HEK293 (cell line): ENCODE data around the gene SETD1A.

Experiments used
- CTCF ChIA-PET: fragments of 350-600 bp; formaldehyde crosslinking; extraction: SDS; loops from one replicate; lab custom pipeline; 2021; ENCODE audit warnings: antibody characterized with exemption; lab: Yijun Ruan, JAX
- POLR2A ChIA-PET: fragments of 300-600 bp; formaldehyde crosslinking; extraction: SDS; loops from one replicate; lab custom pipeline; 2020; ENCODE audit warnings: antibody characterized with exemption, inconsistent platforms; lab: Yijun Ruan, JAX
- H3K27ac ChIP-seq: fragments of 200-500 bp; sonication (Bioruptor generic); 2 replicates; pipeline ENCODE4 v1.5.1; 2014; ENCODE audit warnings: low read depth, low read length, control low read depth, inconsistent platforms; ENCODE audit errors: extremely low read depth
- H3K36me3 ChIP-seq, 2 experiments: fragments of 200-500 bp in 1 of 2; sonication (Bioruptor generic) in 1 of 2; 1 replicate in 1 of 2; 2 replicates in 1 of 2; pipeline ENCODE4 v1.5.1; 2014 to 2017; ENCODE audit warnings: inconsistent platforms in 2 of 2, low read length in 2 of 2; ENCODE audit not compliant: control insufficient read depth in 2 of 2, insufficient read depth in 1 of 2
- H3K4me1 ChIP-seq: fragments of 200-500 bp; sonication (Bioruptor generic); 2 replicates; pipeline ENCODE4 v1.5.1; 2014; ENCODE audit warnings: mild to moderate bottlenecking, low read length, inconsistent platforms; ENCODE audit not compliant: control insufficient read depth, insufficient read depth
- H3K4me3 ChIP-seq: 2 replicates; pipeline ENCODE4 v1.5.1; 2011; ENCODE audit warnings: low read depth, mild to moderate bottlenecking, control low read depth, low read length, moderate library complexity
- H3K9me3 ChIP-seq: fragments of 200-500 bp; sonication (Bioruptor generic); 2 replicates; pipeline ENCODE4 v1.5.1; 2014; ENCODE audit warnings: low read depth, low read length, inconsistent platforms; ENCODE audit not compliant: control insufficient read depth, insufficient read depth
- ZFHX2 ChIP-seq: fragments of 450-650 bp; formaldehyde crosslinking; conservative IDR thresholded peaks from 2 replicates; pipeline ENCODE4 v1.5.1; 2016; ENCODE audit warnings: missing biosample characterization, missing genetic modification characterization
- ZFP3 ChIP-seq: fragments of 450-650 bp; formaldehyde crosslinking; IDR thresholded peaks from 2 replicates; pipeline ENCODE4 v1.5.1; 2016; ENCODE audit warnings: low read depth, missing biosample characterization, missing genetic modification characterization
- ZNF121 ChIP-seq: fragments of 450-650 bp; formaldehyde crosslinking; IDR thresholded peaks from 2 replicates; pipeline ENCODE4 v1.5.1; 2016; ENCODE audit warnings: missing biosample characterization, missing genetic modification characterization
- ZNF16 ChIP-seq: fragments of 450-650 bp; formaldehyde crosslinking; IDR thresholded peaks from 2 replicates; pipeline ENCODE4 v1.5.1; 2016; ENCODE audit warnings: low read depth, missing biosample characterization, missing genetic modification characterization
- ZNF174 ChIP-seq: fragments of 450-650 bp; formaldehyde crosslinking; IDR thresholded peaks from 2 replicates; pipeline ENCODE4 v1.5.0; 2017; ENCODE audit warnings: missing biosample characterization, mild to moderate bottlenecking, missing genetic modification characterization
- ZNF211 ChIP-seq: fragments of 450-650 bp; formaldehyde crosslinking; IDR thresholded peaks from 2 replicates; pipeline ENCODE4 v1.5.1; 2016; ENCODE audit warnings: low read depth, missing biosample characterization, missing genetic modification characterization
- ZNF23 ChIP-seq: fragments of 450-650 bp; formaldehyde crosslinking; IDR thresholded peaks from 2 replicates; pipeline ENCODE4 v1.5.1; 2016; ENCODE audit warnings: missing biosample characterization, missing genetic modification characterization, borderline replicate concordance
- ZNF324 ChIP-seq: fragments of 450-650 bp; formaldehyde crosslinking; IDR thresholded peaks from 2 replicates; pipeline ENCODE4 v1.5.1; 2016; ENCODE audit warnings: missing biosample characterization, missing genetic modification characterization
- ZNF341 ChIP-seq: fragments of 450-650 bp; formaldehyde crosslinking; IDR thresholded peaks from 2 replicates; pipeline ENCODE4; 2016; ENCODE audit warnings: low read depth, missing biosample characterization, missing genetic modification characterization
- ZNF366 ChIP-seq: fragments of 450-650 bp; formaldehyde crosslinking; conservative IDR thresholded peaks from 2 replicates; pipeline ENCODE4 v1.5.1; 2016; ENCODE audit warnings: missing biosample characterization, missing genetic modification characterization
- ZNF561 ChIP-seq: fragments of 450-650 bp; IDR thresholded peaks from 2 replicates; pipeline ENCODE4 v1.5.1; 2018; ENCODE audit warnings: missing biosample characterization, missing genetic modification characterization, borderline replicate concordance
- ZNF654 ChIP-seq: fragments of 450-650 bp; formaldehyde crosslinking; IDR thresholded peaks from 2 replicates; pipeline ENCODE4 v1.5.1; 2016; ENCODE audit warnings: low read depth, missing biosample characterization, missing genetic modification characterization
- ZNF707 ChIP-seq: fragments of 450-650 bp; formaldehyde crosslinking; IDR thresholded peaks from 2 replicates; pipeline ENCODE4 v1.5.1; 2016; ENCODE audit warnings: missing biosample characterization, missing genetic modification characterization
- ZNF768 ChIP-seq: fragments of 450-650 bp; formaldehyde crosslinking; IDR thresholded peaks from 2 replicates; pipeline ENCODE4 v1.5.1; 2018; ENCODE audit warnings: missing biosample characterization, mild to moderate bottlenecking, missing genetic modification characterization
- ZNF837 ChIP-seq: fragments of 450-650 bp; formaldehyde crosslinking; IDR thresholded peaks from 2 replicates; pipeline ENCODE4 v1.5.1; 2016; ENCODE audit warnings: missing biosample characterization, missing genetic modification characterization
- ZXDB ChIP-seq: fragments of 450-650 bp; formaldehyde crosslinking; IDR thresholded peaks from 2 replicates; pipeline ENCODE4 v1.5.1; 2016; ENCODE audit warnings: missing biosample characterization, missing genetic modification characterization
- TF ChIP-seq, protein P1 (sequence below): sonication (generic); formaldehyde crosslinking; IDR thresholded peaks from 2 replicates; pipeline ENCODE4 v1.8.1; 2022; ENCODE audit warnings: mild to moderate bottlenecking, moderate library complexity, missing genetic modification reagents
- TF ChIP-seq, protein P2 (sequence below): fragments of 450-650 bp; formaldehyde crosslinking; IDR thresholded peaks from 2 replicates; pipeline ENCODE4 v1.5.1; 2016; ENCODE audit warnings: missing biosample characterization, missing genetic modification characterization
- TF ChIP-seq, protein P3 (sequence below): fragments of 450-650 bp; formaldehyde crosslinking; IDR thresholded peaks from 2 replicates; pipeline ENCODE4; 2016; ENCODE audit warnings: missing biosample characterization, missing genetic modification characterization
- TF ChIP-seq, protein P4 (sequence below): fragments of 450-650 bp; formaldehyde crosslinking; IDR thresholded peaks from 2 replicates; pipeline ENCODE4 v1.5.1; 2016; ENCODE audit warnings: missing biosample characterization, missing genetic modification characterization
- TF ChIP-seq, protein P5 (sequence below): fragments of 450-650 bp; IDR thresholded peaks from 2 replicates; pipeline ENCODE4 v1.5.1; 2018; ENCODE audit warnings: missing biosample characterization, missing genetic modification characterization

Gene SETD1A

DNA sequence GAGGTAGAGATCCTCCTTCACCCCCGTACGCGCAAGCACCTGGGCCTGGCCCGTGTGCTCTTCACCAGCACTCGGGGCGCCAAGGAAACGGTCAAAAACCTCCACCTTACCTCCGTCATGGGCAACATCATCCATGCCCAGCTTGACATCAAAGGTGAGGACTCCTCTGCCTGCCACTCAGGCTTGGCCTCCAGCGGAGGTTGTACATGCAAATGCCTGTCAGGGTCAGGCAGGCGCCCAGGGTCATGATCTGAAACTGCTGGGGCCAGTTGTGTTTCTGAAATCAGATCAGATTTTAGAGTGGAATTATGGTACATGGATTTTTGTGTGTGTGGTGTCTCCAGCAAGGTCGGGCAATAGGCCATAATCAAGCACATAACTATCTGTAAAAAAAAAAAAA, 3.8 kb downstream of the SETD1A start (continued):
- no peak for TF ChIP-seq ZNF366 (tag by site-specific recombination)
- TF ChIP-seq ZNF341 (tag by site-specific recombination), result no peak
- TF ChIP-seq ZNF174, result no peak
- TF ChIP-seq, protein P1, sequence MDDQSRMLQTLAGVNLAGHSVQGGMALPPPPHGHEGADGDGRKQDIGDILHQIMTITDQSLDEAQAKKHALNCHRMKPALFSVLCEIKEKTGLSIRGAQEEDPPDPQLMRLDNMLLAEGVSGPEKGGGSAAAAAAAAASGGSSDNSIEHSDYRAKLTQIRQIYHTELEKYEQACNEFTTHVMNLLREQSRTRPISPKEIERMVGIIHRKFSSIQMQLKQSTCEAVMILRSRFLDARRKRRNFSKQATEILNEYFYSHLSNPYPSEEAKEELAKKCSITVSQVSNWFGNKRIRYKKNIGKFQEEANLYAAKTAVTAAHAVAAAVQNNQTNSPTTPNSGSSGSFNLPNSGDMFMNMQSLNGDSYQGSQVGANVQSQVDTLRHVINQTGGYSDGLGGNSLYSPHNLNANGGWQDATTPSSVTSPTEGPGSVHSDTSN (CRISPR knock-in tag), result no peak
- no peak for TF ChIP-seq ZNF211 (tag by site-specific recombination)
- TF ChIP-seq ZFP3 (tag by site-specific recombination), result no peak
- no peak for TF ChIP-seq ZNF768 (tag by site-specific recombination)

DNA sequence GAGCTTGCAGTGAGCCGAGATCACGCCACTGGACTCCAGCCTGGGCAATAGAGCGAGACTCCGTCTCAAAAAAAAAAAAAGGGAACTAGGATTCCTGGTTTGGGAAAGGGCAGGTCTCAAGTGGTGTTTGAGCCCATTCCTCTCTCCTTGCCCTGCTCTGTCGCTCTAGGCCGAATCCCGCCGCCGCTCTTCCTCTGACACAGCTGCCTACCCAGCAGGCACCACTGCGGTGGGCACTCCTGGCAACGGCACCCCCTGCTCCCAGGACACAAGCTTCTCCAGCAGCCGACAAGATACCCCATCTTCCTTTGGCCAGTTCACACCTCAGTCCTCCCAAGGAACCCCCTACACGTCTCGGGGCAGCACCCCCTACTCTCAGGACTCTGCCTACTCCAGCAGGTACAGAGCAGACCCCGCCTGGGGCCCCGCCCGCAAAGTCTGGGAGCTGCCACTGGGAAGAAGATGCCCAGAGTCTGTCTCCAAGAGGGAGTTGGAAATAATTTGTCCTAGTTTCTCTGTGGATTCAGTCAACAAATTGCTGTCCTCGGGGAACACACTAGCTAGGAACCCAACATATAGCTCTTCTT, 6.5 kb downstream of the SETD1A start:
- no peaks in the 10 kb centered on the region for H3K4me1 ChIP-seq
- no peak overlapping the region for H3K4me3 ChIP-seq
- no peak overlapping the region for H3K27ac ChIP-seq
- H3K36me3 ChIP-seq, result peaks cover 68 to 94% of the 10 kb centered on the region in 2 experiments
- POLR2A ChIA-PET, result interaction anchor here (1.2 to 1.9 kb wide), 2 partner anchors 10 to 19 kb away, joined by 3 to 5 read pairs; no protein-coding TSS in a partner anchor
- no peak for TF ChIP-seq ZNF16 (tag by site-specific recombination)
- TF ChIP-seq ZNF121 (tag by site-specific recombination), result no peak
- TF ChIP-seq, protein P2, sequence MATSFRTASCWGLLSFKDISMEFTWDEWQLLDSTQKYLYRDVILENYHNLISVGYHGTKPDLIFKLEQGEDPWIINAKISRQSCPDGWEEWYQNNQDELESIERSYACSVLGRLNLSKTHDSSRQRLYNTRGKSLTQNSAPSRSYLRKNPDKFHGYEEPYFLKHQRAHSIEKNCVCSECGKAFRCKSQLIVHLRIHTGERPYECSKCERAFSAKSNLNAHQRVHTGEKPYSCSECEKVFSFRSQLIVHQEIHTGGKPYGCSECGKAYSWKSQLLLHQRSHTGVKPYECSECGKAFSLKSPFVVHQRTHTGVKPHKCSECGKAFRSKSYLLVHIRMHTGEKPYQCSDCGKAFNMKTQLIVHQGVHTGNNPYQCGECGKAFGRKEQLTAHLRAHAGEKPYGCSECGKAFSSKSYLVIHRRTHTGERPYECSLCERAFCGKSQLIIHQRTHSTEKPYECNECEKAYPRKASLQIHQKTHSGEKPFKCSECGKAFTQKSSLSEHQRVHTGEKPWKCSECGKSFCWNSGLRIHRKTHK (tag by site-specific recombination), result no peak
- no peak for TF ChIP-seq ZNF324
- no peaks in the 10 kb centered on the region for H3K9me3 ChIP-seq
- CTCF ChIA-PET, result interaction anchor here (1.4 kb wide), 1 partner anchor 10 kb away, joined by 10 read pairs; no protein-coding TSS in a partner anchor

DNA sequence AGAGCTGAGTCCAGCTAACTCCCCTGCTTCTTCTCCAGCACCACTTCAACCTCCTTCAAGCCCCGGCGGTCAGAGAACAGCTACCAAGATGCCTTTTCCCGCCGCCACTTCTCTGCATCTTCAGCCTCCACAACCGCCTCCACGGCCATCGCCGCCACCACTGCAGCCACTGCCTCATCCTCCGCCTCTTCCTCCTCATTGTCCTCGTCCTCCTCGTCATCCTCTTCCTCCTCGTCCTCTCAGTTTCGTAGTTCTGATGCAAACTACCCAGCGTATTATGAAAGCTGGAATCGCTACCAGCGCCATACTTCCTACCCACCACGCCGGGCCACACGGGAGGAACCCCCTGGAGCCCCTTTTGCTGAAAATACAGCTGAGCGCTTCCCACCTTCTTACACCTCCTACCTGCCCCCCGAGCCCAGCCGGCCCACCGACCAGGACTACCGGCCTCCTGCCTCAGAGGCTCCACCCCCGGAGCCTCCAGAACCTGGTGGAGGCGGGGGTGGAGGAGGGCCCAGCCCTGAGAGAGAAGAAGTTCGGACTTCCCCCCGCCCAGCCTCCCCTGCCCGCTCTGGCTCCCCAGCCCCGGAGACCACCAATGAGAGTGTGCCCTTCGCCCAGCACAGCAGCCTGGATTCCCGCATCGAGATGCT, 7.1 kb downstream of the SETD1A start:
- no peaks in the 10 kb centered on the region for H3K4me1 ChIP-seq
- no peaks in the 10 kb centered on the region for H3K9me3 ChIP-seq
- ChIA-PET CTCF (interaction anchor here (1.1 to 1.4 kb wide), 2 partner anchors 11 to 30 kb away, joined by 3 to 10 read pairs; no protein-coding TSS in a partner anchor), POLR2A (interaction anchor here (0.5 to 1.9 kb wide), 4 partner anchors 11 to 165 kb away, joined by 3 to 5 read pairs (median 4); no protein-coding TSS in a partner anchor)
- peaks cover 65 to 94% of the 10 kb centered on the region in 2 experiments for H3K36me3 ChIP-seq
- no peak overlapping the region for H3K27ac ChIP-seq
- no peak overlapping the region for H3K4me3 ChIP-seq
- TF ChIP-seq ZNF654 (tag by site-specific recombination) (no peak), ZNF561 (tag by site-specific recombination) (no peak), ZFHX2 (tag by site-specific recombination) (peak; percentile 65), ZNF837 (tag by site-specific recombination) (no peak), ZNF23 (tag by site-specific recombination) (no peak), ZXDB (tag by site-specific recombination) (no peak), ZNF707 (tag by site-specific recombination) (no peak)
- TF ChIP-seq, protein P3, sequence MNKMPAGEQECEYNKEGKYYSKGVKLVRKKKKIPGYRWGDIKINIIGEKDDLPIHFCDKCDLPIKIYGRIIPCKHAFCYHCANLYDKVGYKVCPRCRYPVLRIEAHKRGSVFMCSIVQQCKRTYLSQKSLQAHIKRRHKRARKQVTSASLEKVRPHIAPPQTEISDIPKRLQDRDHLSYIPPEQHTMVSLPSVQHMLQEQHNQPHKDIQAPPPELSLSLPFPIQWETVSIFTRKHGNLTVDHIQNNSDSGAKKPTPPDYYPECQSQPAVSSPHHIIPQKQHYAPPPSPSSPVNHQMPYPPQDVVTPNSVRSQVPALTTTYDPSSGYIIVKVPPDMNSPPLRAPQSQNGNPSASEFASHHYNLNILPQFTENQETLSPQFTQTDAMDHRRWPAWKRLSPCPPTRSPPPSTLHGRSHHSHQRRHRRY (tag by site-specific recombination), result no peak
- TF ChIP-seq, protein P4, sequence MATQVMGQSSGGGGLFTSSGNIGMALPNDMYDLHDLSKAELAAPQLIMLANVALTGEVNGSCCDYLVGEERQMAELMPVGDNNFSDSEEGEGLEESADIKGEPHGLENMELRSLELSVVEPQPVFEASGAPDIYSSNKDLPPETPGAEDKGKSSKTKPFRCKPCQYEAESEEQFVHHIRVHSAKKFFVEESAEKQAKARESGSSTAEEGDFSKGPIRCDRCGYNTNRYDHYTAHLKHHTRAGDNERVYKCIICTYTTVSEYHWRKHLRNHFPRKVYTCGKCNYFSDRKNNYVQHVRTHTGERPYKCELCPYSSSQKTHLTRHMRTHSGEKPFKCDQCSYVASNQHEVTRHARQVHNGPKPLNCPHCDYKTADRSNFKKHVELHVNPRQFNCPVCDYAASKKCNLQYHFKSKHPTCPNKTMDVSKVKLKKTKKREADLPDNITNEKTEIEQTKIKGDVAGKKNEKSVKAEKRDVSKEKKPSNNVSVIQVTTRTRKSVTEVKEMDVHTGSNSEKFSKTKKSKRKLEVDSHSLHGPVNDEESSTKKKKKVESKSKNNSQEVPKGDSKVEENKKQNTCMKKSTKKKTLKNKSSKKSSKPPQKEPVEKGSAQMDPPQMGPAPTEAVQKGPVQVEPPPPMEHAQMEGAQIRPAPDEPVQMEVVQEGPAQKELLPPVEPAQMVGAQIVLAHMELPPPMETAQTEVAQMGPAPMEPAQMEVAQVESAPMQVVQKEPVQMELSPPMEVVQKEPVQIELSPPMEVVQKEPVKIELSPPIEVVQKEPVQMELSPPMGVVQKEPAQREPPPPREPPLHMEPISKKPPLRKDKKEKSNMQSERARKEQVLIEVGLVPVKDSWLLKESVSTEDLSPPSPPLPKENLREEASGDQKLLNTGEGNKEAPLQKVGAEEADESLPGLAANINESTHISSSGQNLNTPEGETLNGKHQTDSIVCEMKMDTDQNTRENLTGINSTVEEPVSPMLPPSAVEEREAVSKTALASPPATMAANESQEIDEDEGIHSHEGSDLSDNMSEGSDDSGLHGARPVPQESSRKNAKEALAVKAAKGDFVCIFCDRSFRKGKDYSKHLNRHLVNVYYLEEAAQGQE (tag by site-specific recombination), result no peak
- TF ChIP-seq, protein P5, sequence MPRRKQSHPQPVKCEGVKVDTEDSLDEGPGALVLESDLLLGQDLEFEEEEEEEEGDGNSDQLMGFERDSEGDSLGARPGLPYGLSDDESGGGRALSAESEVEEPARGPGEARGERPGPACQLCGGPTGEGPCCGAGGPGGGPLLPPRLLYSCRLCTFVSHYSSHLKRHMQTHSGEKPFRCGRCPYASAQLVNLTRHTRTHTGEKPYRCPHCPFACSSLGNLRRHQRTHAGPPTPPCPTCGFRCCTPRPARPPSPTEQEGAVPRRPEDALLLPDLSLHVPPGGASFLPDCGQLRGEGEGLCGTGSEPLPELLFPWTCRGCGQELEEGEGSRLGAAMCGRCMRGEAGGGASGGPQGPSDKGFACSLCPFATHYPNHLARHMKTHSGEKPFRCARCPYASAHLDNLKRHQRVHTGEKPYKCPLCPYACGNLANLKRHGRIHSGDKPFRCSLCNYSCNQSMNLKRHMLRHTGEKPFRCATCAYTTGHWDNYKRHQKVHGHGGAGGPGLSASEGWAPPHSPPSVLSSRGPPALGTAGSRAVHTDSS (tag by site-specific recombination), result peak; percentile 72
